Measurements from ENCODE around the gene LCAT.
"Not testable (repeated sequence)": the region's sequence is repeated elsewhere in the genome, so short reads cannot be mapped to it uniquely, and the experiment has no call there.

Gene LCAT

GRCh38 chr16:67946966-67947558, 3.1 kb upstream of the LCAT start:
- no peak for DNase-seq

GRCh38 chr16:67946128-67946569, 2.2 kb upstream of the LCAT start:
- DNase-seq: no peak

- DNase-seq: no peak
Observed at GRCh38 chr16:67945392-67945933, 1.5 kb upstream of the LCAT start.

- no peak for DNase-seq
Observed at GRCh38 chr16:67944690-67945391, 921 bp upstream of the LCAT start.

- no peak for DNase-seq
Observed at GRCh38 chr16:67943256-67943618, 683 bp downstream of the LCAT start.

- DNase-seq: no peak
Observed at GRCh38 chr16:67942510-67943255, 1.2 kb downstream of the LCAT start.

GRCh38 chr16:67942200-67942509, 1.8 kb downstream of the LCAT start:
- DNase-seq: no peak

- no peak for DNase-seq
Observed at GRCh38 chr16:67941469-67942199, 2.3 kb downstream of the LCAT start.

- no peak for DNase-seq
Observed at GRCh38 chr16:67940446-67941089, 3.4 kb downstream of the LCAT start.

GRCh38 chr16:67939507-67940445, 4.1 kb downstream of the LCAT start:
- DNase-seq: no peak

GRCh38 chr16:67937713-67938112, 6.2 kb downstream of the LCAT start:
- not testable (repeated sequence) for DNase-seq

GRCh38 chr16:67936880-67937605, 6.9 kb downstream of the LCAT start:
- peak; percentile 64 for DNase-seq

- no peak for DNase-seq
Observed at GRCh38 chr16:67936124-67936879, 7.6 kb downstream of the LCAT start, which contains the start of gene PSMB10. Gene PSMB10 (minus strand): TSS chr16:67936850. CDS start chr16:67936749, 101 bp downstream.

GRCh38 chr16:67935402-67936123, 8.4 kb downstream of the LCAT start:
- DNase-seq: peak; percentile 64

- DNase-seq: no peak
Observed at GRCh38 chr16:67935101-67935401, 8.9 kb downstream of the LCAT start.

- no peak for DNase-seq
Observed at GRCh38 chr16:67934306-67935100, 9.4 kb downstream of the LCAT start.

- DNase-seq: no peak
Observed at GRCh38 chr16:67933805-67934204, 10.1 kb downstream of the LCAT start.

GRCh38 chr16:67932462-67932840, 11.5 kb downstream of the LCAT start:
- DNase-seq: no peak

Measured in GDM1 (cell line).